H1 (cell line): ENCODE data around the gene CFAP54. TPM values are rescaled to one million over a fixed set of nuclear protein-coding genes. Genes with fewer than 3 reads are reported as not detected.

Experiments
- CTCF ChIA-PET: fragments of 300-600 bp; sonication (Branson Sonifier 250); formaldehyde crosslinking; loops from one replicate; lab custom pipeline; 2021; ENCODE audit not compliant: partially characterized antibody; lab: Charles Lee
- POLR2A ChIA-PET: fragments of 300-600 bp; sonication (Branson Sonifier 250); formaldehyde crosslinking; loops from one replicate; lab custom pipeline; 2021; ENCODE audit warnings: inconsistent platforms; ENCODE audit not compliant: partially characterized antibody; lab: Charles Lee
- DNase-seq, 2 experiments: peaks; one replicate each; pipeline versions ENCODE4 v3.0.0 to v3.0.0-alpha.2; 2010 to 2022; ENCODE audit warnings: low spot score in 2 of 2, low read depth in 1 of 2, mixed read lengths in 1 of 2
- FAIRE-seq: peaks from 2 replicates; lab custom pipeline; 2011; peaks lifted over from hg19 to GRCh38; lab: Jason Lieb, UNC
- H2AFZ ChIP-seq: 2 replicates; pipeline ENCODE4 v1.8.1; 2012; ENCODE audit warnings: low read length, inconsistent platforms
- H2AK5ac ChIP-seq: 2 replicates; pipeline ENCODE4 v1.6.1; 2013; ENCODE audit warnings: low read depth, low read length
- H2BK120ac ChIP-seq: replicated peaks from 2 replicates; pipeline ENCODE3; 2013; ENCODE audit warnings: low read depth, low read length, inconsistent platforms
- H2BK12ac ChIP-seq: 2 replicates; pipeline ENCODE4 v1.6.1; 2013; ENCODE audit warnings: low read depth, low read length
- H2BK15ac ChIP-seq: 2 replicates; pipeline ENCODE4 v1.6.1; 2013; ENCODE audit warnings: low read length
- H2BK20ac ChIP-seq: 2 replicates; pipeline ENCODE4 v1.6.1; 2013; ENCODE audit warnings: low read length
- H2BK5ac ChIP-seq: 2 replicates; pipeline ENCODE4 v1.6.1; 2013; ENCODE audit warnings: low read depth, low read length
- H3K14ac ChIP-seq: 2 replicates; pipeline ENCODE4 v1.6.1; 2013; ENCODE audit warnings: inconsistent platforms; ENCODE audit not compliant: insufficient read length
- H3K18ac ChIP-seq: 2 replicates; pipeline ENCODE4 v1.6.1; 2013; ENCODE audit warnings: low read length; ENCODE audit errors: extremely low read depth
- H3K23ac ChIP-seq: 2 replicates; pipeline ENCODE4 v1.6.1; 2013; ENCODE audit warnings: inconsistent platforms; ENCODE audit not compliant: insufficient read length
- H3K23me2 ChIP-seq: 2 replicates; pipeline ENCODE4 v1.6.1; 2013; ENCODE audit warnings: low read depth, low read length
- H3K27ac ChIP-seq: 2 replicates; pipeline ENCODE4 v1.6.1; 2011; ENCODE audit warnings: low read depth, low read length, inconsistent platforms
- H3K27me3 ChIP-seq, 4 experiments: replicated peaks in 1 of 4; 1 replicate in 1 of 4; 2 replicates in 3 of 4; pipeline versions ENCODE4 v1.6.1 to v1.8.1; 2011 to 2013; ENCODE audit warnings: low read length in 3 of 4, mild to moderate bottlenecking in 3 of 4, inconsistent platforms in 2 of 4, mixed read lengths in 2 of 4, moderate library complexity in 1 of 4; ENCODE audit not compliant: control insufficient read depth in 3 of 4, insufficient read depth in 3 of 4; ENCODE audit errors: extremely low read depth in 1 of 4
- H3K36me3 ChIP-seq, 4 experiments: 2 replicates each; pipeline versions ENCODE4 v1.6.1 to v1.8.1; 2011 to 2013; ENCODE audit warnings: mild to moderate bottlenecking in 4 of 4, low read length in 3 of 4, moderate library complexity in 2 of 4, control low read depth in 1 of 4, inconsistent platforms in 1 of 4; ENCODE audit not compliant: insufficient read depth in 4 of 4, control insufficient read depth in 2 of 4
- H3K4ac ChIP-seq: replicated peaks from 2 replicates; pipeline ENCODE3; 2013; ENCODE audit warnings: low read length, low read depth, mixed read lengths, inconsistent platforms; ENCODE audit not compliant: insufficient read length
- H3K4me1 ChIP-seq, 4 experiments: replicated peaks in 1 of 4; 1 replicate in 1 of 4; 2 replicates in 3 of 4; pipeline versions ENCODE4 v1.6.1 to v1.8.1; 2011 to 2013; ENCODE audit warnings: low read length in 3 of 4, inconsistent platforms in 2 of 4, mixed read lengths in 1 of 4; ENCODE audit not compliant: insufficient read depth in 4 of 4, control insufficient read depth in 3 of 4
- H3K4me2 ChIP-seq, 2 experiments: 2 replicates each; pipeline versions ENCODE4 v1.6.1 to v1.8.1; 2011 to 2013; ENCODE audit warnings: low read depth in 2 of 2, low read length in 2 of 2, control low read depth in 1 of 2, inconsistent platforms in 1 of 2, mild to moderate bottlenecking in 1 of 2; ENCODE audit not compliant: insufficient read depth in 1 of 2
- H3K4me3 ChIP-seq, 4 experiments: fragments of 200-600, 300-600 bp in 1 of 4; sonication (generic), shearing (Covaris generic), sonication (Bioruptor Twin) in 1 of 4; 2 replicates each; pipeline versions ENCODE4 v1.5.1 to v1.8.1; 2011 to 2016; ENCODE audit warnings: low read length in 4 of 4, low read depth in 3 of 4, control low read depth in 2 of 4, inconsistent platforms in 2 of 4, mild to moderate bottlenecking in 2 of 4, mixed read lengths in 1 of 4, moderate library complexity in 1 of 4; ENCODE audit not compliant: insufficient read depth in 2 of 4; ENCODE audit errors: extremely low read depth in 1 of 4
- H3K56ac ChIP-seq: replicated peaks from 2 replicates; pipeline ENCODE3; 2013; ENCODE audit warnings: low read depth, mild to moderate bottlenecking, mixed read lengths, low read length, inconsistent platforms; ENCODE audit not compliant: insufficient read length
- H3K79me1 ChIP-seq: 2 replicates; pipeline ENCODE4 v1.6.1; 2013; ENCODE audit warnings: low read depth, low read length, control low read depth
- H3K79me2 ChIP-seq, 2 experiments: 2 replicates each; pipeline versions ENCODE4 v1.6.1 to v1.8.1; 2012 to 2013; ENCODE audit warnings: low read length in 2 of 2, mild to moderate bottlenecking in 2 of 2, inconsistent platforms in 1 of 2; ENCODE audit not compliant: insufficient read depth in 2 of 2, control insufficient read depth in 1 of 2
- H3K9ac ChIP-seq, 4 experiments: replicated peaks in 1 of 4; 1 replicate in 1 of 4; 2 replicates in 3 of 4; pipeline versions ENCODE4 v1.6.1 to v1.8.1; 2011 to 2013; ENCODE audit warnings: low read depth in 3 of 4, low read length in 3 of 4, control low read depth in 2 of 4, mild to moderate bottlenecking in 2 of 4, moderate library complexity in 2 of 4, inconsistent platforms in 1 of 4; ENCODE audit errors: extremely low read depth in 1 of 4
- H3K9me3 ChIP-seq, 2 experiments: 2 replicates each; pipeline versions ENCODE4 v1.6.1 to v1.8.1; 2012 to 2013; ENCODE audit warnings: mild to moderate bottlenecking in 2 of 2, moderate library complexity in 2 of 2, control low read depth in 1 of 2, inconsistent platforms in 1 of 2, low read depth in 1 of 2, low read length in 1 of 2, mixed read lengths in 1 of 2; ENCODE audit not compliant: insufficient read depth in 2 of 2
- H4K20me1 ChIP-seq, 2 experiments: replicated peaks in 1 of 2; 2 replicates each; pipeline versions ENCODE3 to v1.8.1; 2011 to 2013; ENCODE audit warnings: inconsistent platforms in 2 of 2, low read length in 2 of 2, mild to moderate bottlenecking in 1 of 2; ENCODE audit not compliant: insufficient read depth in 2 of 2, control insufficient read depth in 1 of 2
- H4K5ac ChIP-seq: 2 replicates; pipeline ENCODE4 v1.6.1; 2013; ENCODE audit warnings: low read length, low read depth, mixed read lengths, inconsistent platforms; ENCODE audit not compliant: insufficient read length
- H4K8ac ChIP-seq: 2 replicates; pipeline ENCODE4 v1.8.0; 2013; ENCODE audit warnings: mild to moderate bottlenecking, moderate library complexity, low read length, inconsistent platforms; ENCODE audit not compliant: insufficient read depth; ENCODE audit errors: extremely low read depth
- H4K91ac ChIP-seq: replicated peaks from 2 replicates; pipeline ENCODE3; 2013; ENCODE audit warnings: low read length, mixed read lengths, inconsistent platforms; ENCODE audit not compliant: insufficient read length
- ASH2L ChIP-seq: fragments of 200-600, 300-600 bp; sonication (generic); IDR thresholded peaks from one replicate; pipeline ENCODE4 v1.7.1; 2017; ENCODE audit warnings: low read length
- EGR1 ChIP-seq: IDR thresholded peaks from 2 replicates; pipeline ENCODE4 v1.6.1; 2011; ENCODE audit warnings: low read depth, low read length, borderline replicate concordance
- GTF2F1 ChIP-seq: IDR thresholded peaks from 2 replicates; pipeline ENCODE4 v1.6.1; 2012; ENCODE audit warnings: low read depth, low read length, improper control_type of control experiment, borderline replicate concordance
- JUND ChIP-seq: IDR thresholded peaks from 2 replicates; pipeline ENCODE4 v1.6.1; 2011; ENCODE audit warnings: mild to moderate bottlenecking, improper control_type of control experiment, low read length
- POLR2AphosphoS5 ChIP-seq: IDR thresholded peaks from 2 replicates; pipeline ENCODE4 v1.6.1; 2011; ENCODE audit warnings: low read depth, low read length
- RBBP5 ChIP-seq: IDR thresholded peaks from 2 replicates; pipeline ENCODE4 v1.7.1; 2012; ENCODE audit warnings: low read depth, mild to moderate bottlenecking, inconsistent platforms, low read length, moderate library complexity, borderline replicate concordance
- SRF ChIP-seq: IDR thresholded peaks from 2 replicates; pipeline ENCODE4 v1.6.1; 2011; ENCODE audit warnings: mild to moderate bottlenecking, low read depth, low read length, moderate library complexity
- SUZ12 ChIP-seq: fragments of 200-600 bp; sonication (generic); IDR thresholded peaks from 2 replicates; pipeline ENCODE4 v1.6.1; 2012; ENCODE audit warnings: mild to moderate bottlenecking, inconsistent platforms, low read length, moderate library complexity, mixed read lengths
- WGBS, 2 experiments: shearing (Covaris generic) in 1 of 2; methylation state at CpG; one replicate each; pipeline versions ENCODE4 v1.1.6 to v1.1.7; 2013 to 2015; ENCODE audit warnings: low lambda C conversion rate in 2 of 2, mixed read lengths in 2 of 2, inconsistent platforms in 1 of 2, low coverage in 1 of 2, missing lambda C conversion rate in 1 of 2; ENCODE audit not compliant: insufficient replicate concordance in 2 of 2, insufficient coverage in 1 of 2, insufficient read length in 1 of 2; ENCODE audit errors: extremely low coverage in 1 of 2, missing lambda C conversion rate in 1 of 2; 5-methylcytosine and 5-hydroxymethylcytosine counted together
- polyA plus RNA-seq, 7 experiments: library from polyadenylated mRNA; depleted of rRNA in 3 of 7; stranded (reverse) in 5 of 7; unstranded in 2 of 7; fragments of >200 nt in 5 of 7; fragments of 200-250 nt in 2 of 7; gene quantifications; 1 replicate in 5 of 7; 2 replicates in 1 of 7; 4 replicates in 1 of 7; pipeline versions ENCODE4 v1.2.1 to v1.2.3, GENCODE V29; 2011 to 2013; ENCODE audit warnings: missing spikeins in 2 of 7, mixed read lengths in 2 of 7
- total RNA-seq: library from RNA; stranded (reverse); fragmentation: NEBNext Ultra II Directional; extraction: Animal tissue kit (Norgen Biotek cat#: 25700); gene quantifications from 2 replicates; pipeline ENCODE4 v1.2.1, GENCODE V29; 2021

CFAP54 gene
- total and polyA plus RNA-seq, 2 of the 8 experiments (the other 6 are each of a cell fraction or from before 2014, with no cell fraction given) = 0.17 to 0.33 TPM

- Histone ChIP-seq H4K5ac (no peak overlapping the region), H3K79me1 (no peaks in the 10 kb centered on the region), H3K4ac (no peak overlapping the region), H4K20me1 (no peaks in the 10 kb centered on the region), H3K14ac (no peak overlapping the region), H2BK12ac (no peak overlapping the region), H3K9me3 (no peaks in the 10 kb centered on the region), H3K4me2 (no peak overlapping the region), H3K4me3 (no peak overlapping the region), H2AK5ac (no peak overlapping the region), H3K23ac (no peak overlapping the region), H3K27me3 (no peaks in the 10 kb centered on the region), H3K9ac (no peak overlapping the region), H2BK20ac (no peak overlapping the region), H3K56ac (no peak overlapping the region), H3K36me3 (no peaks in the 10 kb centered on the region), H2BK120ac (no peak overlapping the region), H2BK15ac (no peak overlapping the region), H3K18ac (no peak overlapping the region), H3K27ac (no peak overlapping the region), H2BK5ac (no peak overlapping the region), H3K4me1 (no peaks in the 10 kb centered on the region), H3K23me2 (no peaks in the 10 kb centered on the region), H2AFZ (no peak overlapping the region), H4K8ac (no peak overlapping the region), H4K91ac (no peak overlapping the region), H3K79me2 (no peaks in the 10 kb centered on the region)
- FAIRE-seq (no peak), DNase-seq (no peak)
- ChIA-PET CTCF (interaction anchor here (0.6 to 0.8 kb wide), 3 partner anchors 9 to 358 kb away, joined by 3 read pairs; no protein-coding TSS in a partner anchor), POLR2A (no interaction called here)
- no peak for TF ChIP-seq POLR2AphosphoS5
- TF ChIP-seq SRF = no peak
- no peak for TF ChIP-seq EGR1
- no peak for TF ChIP-seq RBBP5
- TF ChIP-seq JUND = no peak
- TF ChIP-seq GTF2F1 = no peak
- no peak for TF ChIP-seq SUZ12
- TF ChIP-seq ASH2L = no peak
- WGBS, 2 experiments = 92% methylated on average over 2 of the region's 2 CpGs; no CpG with 5 or more reads in 1 of the 2 experiments
These were observed 287.5 kb downstream of the CFAP54 start for GRCh38 chr12:96776908-96777307.
